ENCODE results near the gene BASP1.
A peak's percentile ranks its signal among the peaks of the same experiment; 100 is the strongest.

The BASP1 gene

GRCh38 chr5:17203329-17204132 lies 13.9 kb upstream of the BASP1 start:
- Histone ChIP-seq H3K27me3 (ENCODE audit: control insufficient read depth, insufficient read depth, low read length) (no peaks in the 10 kb centered on the region), H3K36me3 (ENCODE audit: control insufficient read depth, insufficient read depth, low read length) (no peaks in the 10 kb centered on the region), H3K4me3 (ENCODE audit: low read length) (no peak overlapping the region), H3K9ac (ENCODE audit: low read length) (no peak overlapping the region), H3K4me1 (ENCODE audit: control insufficient read depth, insufficient read depth, low read length) (no peaks in the 10 kb centered on the region), H3K27ac (ENCODE audit: low read depth, low read length) (no peak overlapping the region)

GRCh38 chr5:17204133-17204489 lies 13.3 kb upstream of the BASP1 start:
- no peak overlapping the region for H3K27ac ChIP-seq (ENCODE audit: low read depth, low read length)
- H3K9ac ChIP-seq (ENCODE audit: low read length): no peak overlapping the region
- H3K4me3 ChIP-seq (ENCODE audit: low read length): no peak overlapping the region

GRCh38 chr5:17206021-17206420 lies 11.4 kb upstream of the BASP1 start:
- Histone ChIP-seq H3K36me3 (ENCODE audit: control insufficient read depth, insufficient read depth, low read length) (no peaks in the 10 kb centered on the region), H3K4me1 (ENCODE audit: control insufficient read depth, insufficient read depth, low read length) (no peaks in the 10 kb centered on the region), H3K27me3 (ENCODE audit: control insufficient read depth, insufficient read depth, low read length) (no peaks in the 10 kb centered on the region), H3K9ac (ENCODE audit: low read length) (no peak overlapping the region), H3K27ac (ENCODE audit: low read depth, low read length) (no peak overlapping the region), H3K4me3 (ENCODE audit: low read length) (no peak overlapping the region)

More at GRCh38 chr5:17204133-17204489, 13.3 kb upstream of the BASP1 start:
- H3K36me3 ChIP-seq (ENCODE audit: control insufficient read depth, insufficient read depth, low read length): no peaks in the 10 kb centered on the region
- no peaks in the 10 kb centered on the region for H3K4me1 ChIP-seq (ENCODE audit: control insufficient read depth, insufficient read depth, low read length)
- no peaks in the 10 kb centered on the region for H3K27me3 ChIP-seq (ENCODE audit: control insufficient read depth, insufficient read depth, low read length)

- H3K4me1 ChIP-seq (ENCODE audit: control insufficient read depth, insufficient read depth, low read length): no peaks in the 10 kb centered on the region
- H3K36me3 ChIP-seq (ENCODE audit: control insufficient read depth, insufficient read depth, low read length): no peaks in the 10 kb centered on the region
- peaks cover 3% of the 10 kb centered on the region for H3K27me3 ChIP-seq (ENCODE audit: control insufficient read depth, insufficient read depth, low read length)
- no peak overlapping the region for H3K27ac ChIP-seq (ENCODE audit: low read depth, low read length)
- no peak overlapping the region for H3K9ac ChIP-seq (ENCODE audit: low read length)
- H3K4me3 ChIP-seq (ENCODE audit: low read length): no peak overlapping the region
Observed at GRCh38 chr5:17212191-17212590, 5.2 kb upstream of the BASP1 start.

- H3K4me1 ChIP-seq (ENCODE audit: control insufficient read depth, insufficient read depth, low read length): no peaks in the 10 kb centered on the region
- no peak overlapping the region for H3K9ac ChIP-seq (ENCODE audit: low read length)
- H3K27me3 ChIP-seq (ENCODE audit: control insufficient read depth, insufficient read depth, low read length): peaks cover 3% of the 10 kb centered on the region
- no peak overlapping the region for H3K4me3 ChIP-seq (ENCODE audit: low read length)
- H3K36me3 ChIP-seq (ENCODE audit: control insufficient read depth, insufficient read depth, low read length): no peaks in the 10 kb centered on the region
- H3K27ac ChIP-seq (ENCODE audit: low read depth, low read length): no peak overlapping the region
Observed at GRCh38 chr5:17212996-17213395, 4.4 kb upstream of the BASP1 start.

- H3K27me3 ChIP-seq (ENCODE audit: control insufficient read depth, insufficient read depth, low read length): peaks cover 3% of the 10 kb centered on the region
- H3K4me1 ChIP-seq (ENCODE audit: control insufficient read depth, insufficient read depth, low read length): no peaks in the 10 kb centered on the region
- no peaks in the 10 kb centered on the region for H3K36me3 ChIP-seq (ENCODE audit: control insufficient read depth, insufficient read depth, low read length)
- H3K4me3 ChIP-seq (ENCODE audit: low read length): no peak overlapping the region
- no peak overlapping the region for H3K9ac ChIP-seq (ENCODE audit: low read length)
- no peak overlapping the region for H3K27ac ChIP-seq (ENCODE audit: low read depth, low read length)
Observed at GRCh38 chr5:17213938-17214337, 3.5 kb upstream of the BASP1 start.

- no peaks in the 10 kb centered on the region for H3K4me1 ChIP-seq (ENCODE audit: control insufficient read depth, insufficient read depth, low read length)
- H3K4me3 ChIP-seq (ENCODE audit: low read length): no peak overlapping the region
- H3K27ac ChIP-seq (ENCODE audit: low read depth, low read length): no peak overlapping the region
- H3K9ac ChIP-seq (ENCODE audit: low read length): no peak overlapping the region
- H3K27me3 ChIP-seq (ENCODE audit: control insufficient read depth, insufficient read depth, low read length): peaks cover 3% of the 10 kb centered on the region
- H3K36me3 ChIP-seq (ENCODE audit: control insufficient read depth, insufficient read depth, low read length): no peaks in the 10 kb centered on the region
Observed at GRCh38 chr5:17214893-17215292, 2.5 kb upstream of the BASP1 start.

GRCh38 chr5:17215361-17215760 lies 2.1 kb upstream of the BASP1 start:
- Histone ChIP-seq H3K4me1 (ENCODE audit: control insufficient read depth, insufficient read depth, low read length) (no peaks in the 10 kb centered on the region), H3K27ac (ENCODE audit: low read depth, low read length) (no peak overlapping the region), H3K4me3 (ENCODE audit: low read length) (no peak overlapping the region), H3K36me3 (ENCODE audit: control insufficient read depth, insufficient read depth, low read length) (no peaks in the 10 kb centered on the region), H3K27me3 (ENCODE audit: control insufficient read depth, insufficient read depth, low read length) (peaks cover 3% of the 10 kb centered on the region), H3K9ac (ENCODE audit: low read length) (no peak overlapping the region)

GRCh38 chr5:17216176-17216973 lies 1.1 kb upstream of the BASP1 start:
- H3K4me1 ChIP-seq (ENCODE audit: control insufficient read depth, insufficient read depth, low read length): no peaks in the 10 kb centered on the region
- H3K36me3 ChIP-seq (ENCODE audit: control insufficient read depth, insufficient read depth, low read length): no peaks in the 10 kb centered on the region
- no peak overlapping the region for H3K9ac ChIP-seq (ENCODE audit: low read length)
- peak overlapping the region; percentile 51 for H3K4me3 ChIP-seq (ENCODE audit: low read length)
- H3K27me3 ChIP-seq (ENCODE audit: control insufficient read depth, insufficient read depth, low read length): peaks cover 3% of the 10 kb centered on the region
- no peak overlapping the region for H3K27ac ChIP-seq (ENCODE audit: low read depth, low read length)

GRCh38 chr5:17216974-17217492 lies 398 bp upstream of the BASP1 start:
- peak overlapping the region; percentile 51 for H3K4me3 ChIP-seq (ENCODE audit: low read length)
- H3K27me3 ChIP-seq (ENCODE audit: control insufficient read depth, insufficient read depth, low read length): peaks cover 3% of the 10 kb centered on the region
- no peak overlapping the region for H3K9ac ChIP-seq (ENCODE audit: low read length)
- H3K27ac ChIP-seq (ENCODE audit: low read depth, low read length): no peak overlapping the region
- no peaks in the 10 kb centered on the region for H3K36me3 ChIP-seq (ENCODE audit: control insufficient read depth, insufficient read depth, low read length)
- H3K4me1 ChIP-seq (ENCODE audit: control insufficient read depth, insufficient read depth, low read length): no peaks in the 10 kb centered on the region

- Histone ChIP-seq H3K27me3 (ENCODE audit: control insufficient read depth, insufficient read depth, low read length) (peaks cover 3% of the 10 kb centered on the region), H3K4me3 (ENCODE audit: low read length) (peak overlapping the region; percentile 83), H3K27ac (ENCODE audit: low read depth, low read length) (no peak overlapping the region), H3K36me3 (ENCODE audit: control insufficient read depth, insufficient read depth, low read length) (no peaks in the 10 kb centered on the region), H3K9ac (ENCODE audit: low read length) (no peak overlapping the region), H3K4me1 (ENCODE audit: control insufficient read depth, insufficient read depth, low read length) (no peaks in the 10 kb centered on the region)
Observed at GRCh38 chr5:17218353-17219005, 1.0 kb downstream of the BASP1 start.

- Histone ChIP-seq H3K4me1 (ENCODE audit: control insufficient read depth, insufficient read depth, low read length) (no peaks in the 10 kb centered on the region), H3K4me3 (ENCODE audit: low read length) (peak overlapping the region; percentile 83), H3K9ac (ENCODE audit: low read length) (no peak overlapping the region), H3K27me3 (ENCODE audit: control insufficient read depth, insufficient read depth, low read length) (peaks cover 3% of the 10 kb centered on the region), H3K27ac (ENCODE audit: low read depth, low read length) (no peak overlapping the region), H3K36me3 (ENCODE audit: control insufficient read depth, insufficient read depth, low read length) (no peaks in the 10 kb centered on the region)
Observed at GRCh38 chr5:17219006-17219422, 1.6 kb downstream of the BASP1 start.

Measured in rectal smooth muscle tissue (tissue), 1 donor.